ENCODE measurements around the gene MEIOSIN. TPM values are rescaled to one million over a fixed set of nuclear protein-coding genes. Genes with fewer than 3 reads are reported as not detected.

The MEIOSIN gene
- total and polyA plus RNA-seq, 2 of the 13 experiments (the other 11 are each of a cell fraction or from before 2014, with no cell fraction given), result not detected

GRCh38 chr19:45767881-45768654 is 34.8 kb downstream of the MEIOSIN start (continued):
- TF ChIP-seq CAMTA2 (CRISPR knock-in tag; IDR thresholded peaks at IDR 0.05; ENCODE audit: borderline replicate concordance) (no peak), RARG (CRISPR knock-in tag; IDR thresholded peaks at IDR 0.05; ENCODE audit: low read depth) (no peak), FOXA1 (IDR thresholded peaks at IDR 0.05) (no peak), FOXA1 (CRISPR knock-in tag; IDR thresholded peaks at IDR 0.05) (no peak), GATA4 (IDR thresholded peaks at IDR 0.05; ENCODE audit: borderline replicate concordance, low read depth) (no peak), FOXP4 (CRISPR knock-in tag; IDR thresholded peaks at IDR 0.05) (no peak), RBM39 (IDR thresholded peaks at IDR 0.05; ENCODE audit: low read depth, low read length, poor library complexity, severe bottlenecking) (peak; percentile 51), TMF1 (CRISPR knock-in tag; IDR thresholded peaks at IDR 0.05; ENCODE audit: low read depth) (no peak), PHF20 (CRISPR knock-in tag; IDR thresholded peaks at IDR 0.05) (no peak), TSC22D2 (CRISPR knock-in tag; IDR thresholded peaks at IDR 0.05; ENCODE audit: borderline replicate concordance) (peak; percentile 38; the same call in 1 of the 2 replicates), ZNF343 (CRISPR knock-in tag; IDR thresholded peaks at IDR 0.05) (no peak), HINFP (CRISPR knock-in tag; IDR thresholded peaks at IDR 0.05; ENCODE audit: low read depth) (no peak), ZNF768 (CRISPR knock-in tag; IDR thresholded peaks at IDR 0.05) (no peak; the same call in 1 of the 2 replicates), ZNF274 (CRISPR knock-in tag; IDR thresholded peaks at IDR 0.05) (peak; percentile 40; the same call in 1 of the 2 replicates), ZIK1 (CRISPR knock-in tag; IDR thresholded peaks at IDR 0.05; ENCODE audit: borderline replicate concordance, low read depth) (0 out of 2 replicates have a peak, but pooled peaks have one; percentile 8), RERE (CRISPR knock-in tag; IDR thresholded peaks at IDR 0.05; ENCODE audit: low read depth) (no peak), FLYWCH1 (CRISPR knock-in tag; IDR thresholded peaks at IDR 0.05) (no peak), FOXK2 (IDR thresholded peaks at IDR 0.05) (no peak), RFXAP (CRISPR knock-in tag; IDR thresholded peaks at IDR 0.05; ENCODE audit: borderline replicate concordance) (0 out of 2 replicates have a peak, but pooled peaks have one; percentile 43), BRCA1 (CRISPR knock-in tag; IDR thresholded peaks at IDR 0.05) (0 out of 2 replicates have a peak, but pooled peaks have one; percentile 53), SATB2 (CRISPR knock-in tag; IDR thresholded peaks at IDR 0.05) (no peak), SP5 (CRISPR knock-in tag; IDR thresholded peaks at IDR 0.05; ENCODE audit: borderline replicate concordance, low read depth) (no peak)

All from HepG2 (cell line).